Epidermal melanocyte (primary cell): ENCODE data around the gene LRRC7.
"Not testable (repeated sequence)": the region's sequence is repeated elsewhere in the genome, so short reads cannot be mapped to it uniquely, and the experiment has no call there.

Experiments used
- DNase-seq: peaks from one replicate; pipeline ENCODE4 v3.0.0; 2011; ENCODE audit warnings: low spot score; ENCODE audit not compliant: insufficient read length

The LRRC7 gene

DNA sequence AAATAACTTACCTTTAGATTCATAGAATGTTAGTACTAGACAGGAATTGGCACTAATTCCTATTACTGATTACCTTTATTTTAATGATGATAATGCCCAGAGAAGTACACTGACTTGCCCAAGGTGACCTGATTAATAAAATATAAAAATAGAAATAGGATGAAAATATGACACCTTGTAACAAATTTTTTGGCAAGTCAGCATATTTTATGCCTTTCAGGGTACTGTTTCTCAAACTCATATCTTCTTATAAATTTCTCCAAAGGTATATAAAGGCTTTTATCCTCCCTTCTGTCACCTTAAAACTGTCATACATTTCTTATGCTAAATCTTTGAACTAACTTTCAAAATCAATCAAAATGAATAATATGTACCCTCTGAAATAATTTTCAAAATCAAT, 466.2 kb downstream of the LRRC7 start:
- DNase-seq = no peak

DNA sequence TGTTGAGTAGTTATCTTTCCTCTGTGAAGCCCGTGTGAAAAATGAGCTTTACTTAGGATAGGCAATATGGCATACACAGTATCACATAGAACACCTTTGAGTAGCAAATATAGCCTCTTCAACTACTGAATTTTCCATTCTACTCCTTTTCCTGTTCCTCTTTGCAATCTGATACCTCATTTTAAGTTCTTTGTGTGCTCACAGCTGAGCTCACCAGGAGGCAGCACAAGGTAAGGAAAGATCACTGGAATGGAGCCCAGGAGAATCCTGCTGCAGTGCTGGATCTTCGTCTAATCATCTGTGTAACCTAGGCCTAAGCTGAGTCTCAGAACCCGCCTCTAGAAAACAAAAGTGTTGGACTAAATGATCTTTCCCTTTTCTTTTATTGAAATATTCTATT, 466.7 kb downstream of the LRRC7 start:
- no peak for DNase-seq

- DNase-seq = no peak
Observed at GRCh38 chr1:70038025-70038424, 470.3 kb downstream of the LRRC7 start.

- no peak for DNase-seq
Observed at GRCh38 chr1:70039485-70039884, 471.8 kb downstream of the LRRC7 start.

GRCh38 chr1:70041317-70042045, 473.8 kb downstream of the LRRC7 start:
- DNase-seq = no peak

GRCh38 chr1:70042090-70042731, 474.5 kb downstream of the LRRC7 start:
- no peak for DNase-seq

- DNase-seq = no peak
Observed at GRCh38 chr1:70043804-70044203, 476.1 kb downstream of the LRRC7 start.

GRCh38 chr1:70044832-70045231, 477.1 kb downstream of the LRRC7 start:
- no peak for DNase-seq

DNA sequence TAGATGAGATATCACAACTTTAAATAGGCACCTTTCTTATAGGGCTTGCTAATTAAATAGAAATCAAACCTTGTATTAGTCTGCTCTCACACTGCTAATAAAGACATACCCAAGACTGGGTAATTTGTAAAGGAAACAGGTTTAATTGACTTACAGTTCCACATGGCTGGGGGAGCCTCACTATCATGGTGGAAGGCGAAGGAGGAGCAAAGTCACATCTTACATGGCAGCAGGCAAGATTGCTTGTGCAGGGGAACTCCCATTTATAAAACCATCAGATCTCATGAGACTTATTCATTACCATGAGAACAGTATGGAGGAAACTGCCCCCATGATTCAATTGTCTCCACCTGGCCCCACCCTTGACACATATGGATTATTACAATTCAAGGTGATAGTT, 477.9 kb downstream of the LRRC7 start:
- not testable (repeated sequence) for DNase-seq

DNA sequence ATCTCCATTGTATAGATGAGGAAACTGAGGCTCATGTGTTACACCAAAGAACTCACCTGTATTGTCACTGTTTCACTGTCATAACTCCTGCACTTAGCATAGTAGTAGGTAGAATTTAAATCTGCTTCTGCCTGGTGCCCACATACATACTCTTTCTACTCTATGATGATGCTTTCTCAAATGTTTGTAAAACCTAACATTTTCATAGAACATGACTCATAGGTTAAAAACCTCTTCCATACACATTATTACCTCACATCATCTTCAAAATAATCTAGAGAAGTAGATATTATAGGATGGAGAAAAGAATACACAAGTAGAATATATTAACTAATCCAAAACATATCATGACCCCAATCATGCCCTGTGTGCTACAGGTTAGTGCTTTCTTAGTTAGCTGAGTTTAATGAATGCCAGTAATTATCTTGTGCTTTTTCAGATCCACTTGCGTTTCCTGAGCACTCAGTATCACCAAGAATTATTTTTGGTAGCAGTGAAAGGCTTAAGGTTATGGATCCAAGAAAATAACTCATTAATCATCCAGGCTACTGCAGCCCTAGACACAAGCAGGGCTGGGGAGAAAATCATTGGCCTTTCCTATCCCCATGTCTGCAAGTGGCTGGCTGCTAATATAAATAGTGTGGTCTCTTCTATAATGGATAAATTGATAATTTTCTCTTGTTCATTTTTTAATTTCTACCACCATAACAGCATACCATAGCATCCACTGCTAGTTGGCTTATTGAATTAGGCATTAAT, 480.8 kb downstream of the LRRC7 start:
- no peak for DNase-seq

GRCh38 chr1:70051926-70052325, 484.2 kb downstream of the LRRC7 start:
- DNase-seq = no peak

DNA sequence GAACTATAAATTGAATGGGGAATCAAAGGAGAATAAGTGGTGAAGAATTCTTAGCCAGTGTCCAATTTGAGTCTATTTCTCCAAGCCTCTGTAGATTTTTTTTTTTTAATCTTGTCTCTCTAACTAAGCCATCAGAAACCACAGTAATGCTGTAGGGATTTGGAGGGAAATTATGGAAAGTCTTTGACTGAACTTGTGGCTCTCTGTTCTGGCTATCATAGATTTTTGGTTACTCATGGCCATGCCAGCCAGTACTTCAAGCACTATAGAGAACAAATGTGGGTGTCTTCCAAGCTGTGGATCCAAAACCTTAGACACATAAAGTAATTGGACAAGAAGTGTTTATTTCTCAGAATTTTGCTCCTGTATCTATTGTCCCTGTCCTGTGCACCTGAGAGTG, 489.8 kb downstream of the LRRC7 start:
- no peak for DNase-seq

DNA sequence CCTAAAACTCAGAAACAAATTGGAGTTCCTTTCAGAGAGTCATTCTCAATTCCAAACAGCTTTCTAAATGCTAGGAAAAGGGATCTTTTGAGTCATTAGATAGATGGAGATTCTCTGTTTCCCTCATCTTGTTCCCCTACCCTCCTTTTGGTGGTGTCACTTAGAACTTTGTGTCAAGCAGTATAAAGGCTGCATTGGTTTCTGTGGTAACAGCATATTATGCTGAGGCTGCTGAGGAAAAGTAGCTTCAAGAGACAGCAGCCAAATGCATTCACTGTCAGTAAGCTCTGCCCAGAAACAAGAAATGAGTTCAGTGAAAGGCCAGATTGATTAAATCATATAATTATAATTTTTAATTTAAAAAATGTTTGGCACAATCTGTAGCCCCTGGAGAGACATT, 493.5 kb downstream of the LRRC7 start:
- no peak for DNase-seq

- no peak for DNase-seq
Observed at GRCh38 chr1:70063861-70064260, 496.1 kb downstream of the LRRC7 start.

GRCh38 chr1:70066711-70067110, 499.0 kb downstream of the LRRC7 start:
- DNase-seq = no peak

GRCh38 chr1:70071601-70072000, 503.9 kb downstream of the LRRC7 start:
- no peak for DNase-seq

- no peak for DNase-seq
Observed at GRCh38 chr1:70072231-70072751, 504.6 kb downstream of the LRRC7 start.

GRCh38 chr1:70075761-70076160, 508.0 kb downstream of the LRRC7 start:
- DNase-seq = no peak

DNA sequence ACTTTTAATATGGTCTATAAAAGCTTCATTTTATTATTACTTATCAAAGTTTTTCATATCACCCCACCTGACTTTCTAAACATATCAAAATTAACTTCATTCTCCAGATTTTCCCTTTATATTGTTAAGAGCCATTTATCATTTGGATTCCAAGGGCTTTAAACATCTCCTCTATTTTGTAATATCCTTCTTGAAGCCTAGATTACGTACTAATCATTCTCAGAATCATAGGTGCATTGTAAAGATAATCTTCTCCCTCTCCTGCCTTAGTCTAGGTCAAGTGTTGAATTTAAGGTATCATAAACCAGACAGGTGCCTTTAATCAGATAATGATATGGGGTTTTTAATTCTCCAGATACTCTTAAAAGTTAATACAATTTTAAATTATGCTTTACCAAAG, 509.3 kb downstream of the LRRC7 start:
- no peak for DNase-seq

DNA sequence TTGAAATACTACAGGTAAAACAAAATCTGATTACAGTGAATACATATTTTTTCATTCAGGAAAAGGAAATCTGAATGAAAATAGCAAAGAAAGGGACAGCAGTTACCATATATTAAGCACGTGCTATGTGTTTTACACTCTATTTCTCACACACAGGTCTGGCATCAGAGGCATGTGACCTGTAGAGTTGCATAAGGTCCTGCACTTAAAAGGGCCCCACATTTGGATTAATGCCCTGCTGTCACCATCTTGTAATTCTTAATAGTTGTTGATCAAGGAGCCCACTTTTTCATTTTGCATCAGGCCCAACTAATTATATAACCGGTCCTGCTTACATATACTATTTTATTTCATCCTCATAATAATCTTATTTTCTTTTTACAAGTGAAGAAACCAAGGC, 511.8 kb downstream of the LRRC7 start:
- no peak for DNase-seq

- no peak for DNase-seq
Observed at GRCh38 chr1:70083519-70083918, 515.8 kb downstream of the LRRC7 start.

DNA sequence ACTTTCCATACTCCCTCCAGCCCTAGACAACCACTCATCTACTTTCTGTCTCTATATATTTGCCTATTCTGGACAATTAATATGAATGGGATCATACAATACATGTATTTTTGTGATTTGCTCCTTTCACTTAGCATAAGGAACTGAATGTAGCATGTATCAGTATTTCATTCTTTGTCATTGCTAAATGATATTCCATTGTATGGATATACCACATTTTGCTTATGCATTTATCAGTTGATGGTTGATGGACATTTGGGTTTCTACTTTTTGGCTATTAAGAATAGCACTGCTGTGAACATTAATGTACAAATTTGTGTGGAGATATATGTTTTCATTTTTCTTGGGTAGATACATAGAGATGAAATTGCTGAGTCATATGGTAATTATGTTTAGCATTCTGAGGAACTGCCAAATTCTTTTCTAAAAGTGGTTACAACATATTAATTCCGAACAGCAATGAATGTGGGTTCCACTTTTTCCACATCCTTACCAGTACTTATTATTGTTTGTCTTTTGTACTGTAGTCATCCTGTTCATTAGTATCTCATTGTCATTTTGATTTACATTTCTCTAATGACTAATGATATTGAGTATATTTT, 516.7 kb downstream of the LRRC7 start:
- no peak for DNase-seq
